Neural cell (in vitro differentiated cells): ENCODE results near the gene CBLL2. TPM values are rescaled to one million over a fixed set of nuclear protein-coding genes. Genes with fewer than 3 reads are reported as not detected.

Source experiments
- H2AFZ ChIP-seq: fragments of 200-600, 300-800 bp; sonication (generic), shearing (Covaris generic); 2 replicates; pipeline ENCODE4 v1.6.0; 2014; ENCODE audit warnings: low read depth, mild to moderate bottlenecking, antibody characterized with exemption, low read length, moderate library complexity
- H3F3A ChIP-seq: fragments of 200-600 bp; shearing (Covaris generic); 2 replicates; pipeline ENCODE4 v1.6.1; 2016; ENCODE audit warnings: mild to moderate bottlenecking, moderate library complexity, mixed read lengths, antibody characterized with exemption, low read length; ENCODE audit not compliant: insufficient read depth, poor library complexity, severe bottlenecking
- H3K27ac ChIP-seq: fragments of 200-600, 300-800 bp; sonication (generic), shearing (Covaris generic); 2 replicates; pipeline ENCODE4 v1.5.1; 2014; ENCODE audit warnings: mild to moderate bottlenecking, low read length, moderate library complexity
- H3K27me3 ChIP-seq: fragments of 300-800, 200-600 bp; sonication (generic), shearing (Covaris generic); 2 replicates; pipeline ENCODE4 v1.6.0; 2014; ENCODE audit warnings: mild to moderate bottlenecking, low read depth, low read length, moderate library complexity; ENCODE audit not compliant: insufficient read depth
- H3K36me3 ChIP-seq: fragments of 300-800, 200-600 bp; sonication (generic), shearing (Covaris generic); 2 replicates; pipeline ENCODE4 v1.5.1; 2014; ENCODE audit warnings: mild to moderate bottlenecking, antibody characterized with exemption, low read length, moderate library complexity; ENCODE audit not compliant: insufficient read depth
- H3K4me2 ChIP-seq: fragments of 300-800, 200-600 bp; sonication (generic), shearing (Covaris generic); 2 replicates; pipeline ENCODE4 v1.6.0; 2014; ENCODE audit warnings: mild to moderate bottlenecking, low read length
- H3K4me3 ChIP-seq: fragments of 300-800, 200-600 bp; sonication (generic), shearing (Covaris generic); 2 replicates; pipeline ENCODE4 v1.5.1; 2014; ENCODE audit warnings: mild to moderate bottlenecking, low read length, moderate library complexity
- H3K79me2 ChIP-seq: fragments of 200-600 bp; shearing (Covaris generic); replicated peaks from 2 replicates; pipeline ENCODE4 v1.6.0; 2014; ENCODE audit warnings: mild to moderate bottlenecking, low read length, moderate library complexity; ENCODE audit not compliant: insufficient read depth
- H3K9ac ChIP-seq: fragments of 300-800, 200-600 bp; sonication (generic), shearing (Covaris generic); 2 replicates; pipeline ENCODE4 v1.6.1; 2016; ENCODE audit warnings: mild to moderate bottlenecking, low read length, mixed read lengths
- H3K9me2 ChIP-seq: fragments of 200-600 bp; shearing (Covaris generic); 2 replicates; pipeline ENCODE4 v1.6.1; 2016; ENCODE audit warnings: mild to moderate bottlenecking, low read length, mixed read lengths; ENCODE audit not compliant: insufficient read depth
- H3K9me3 ChIP-seq: fragments of 200-600, 300-800 bp; sonication (generic), shearing (Covaris generic); 2 replicates; pipeline ENCODE4 v1.6.1; 2016; ENCODE audit warnings: mild to moderate bottlenecking, mixed run types, low read length, moderate library complexity, mixed read lengths
- H4K20me1 ChIP-seq: fragments of 200-600 bp; shearing (Covaris generic); 2 replicates; pipeline ENCODE4 v1.6.1; 2016; ENCODE audit warnings: mild to moderate bottlenecking, mixed run types; ENCODE audit not compliant: insufficient read depth
- CTCF ChIP-seq: fragments of 450-650 bp; IDR thresholded peaks from 2 replicates; pipeline ENCODE4 v1.5.1; 2014; ENCODE audit warnings: antibody characterized with exemption, mild to moderate bottlenecking, moderate library complexity; ENCODE audit not compliant: poor library complexity, severe bottlenecking
- EP300 ChIP-seq: fragments of 450-650 bp; conservative IDR thresholded peaks from 2 replicates; pipeline ENCODE4 v1.6.1; 2014; ENCODE audit warnings: antibody characterized with exemption, mild to moderate bottlenecking, moderate library complexity; ENCODE audit not compliant: poor library complexity, severe bottlenecking
- EZH2 ChIP-seq: fragments of 200-600, 300-800 bp; shearing (Covaris generic), sonication (generic); IDR thresholded peaks from 2 replicates; pipeline ENCODE4 v1.6.1; 2014; ENCODE audit warnings: antibody characterized with exemption, low read length, borderline replicate concordance, mild to moderate bottlenecking; ENCODE audit not compliant: insufficient read depth, poor library complexity, severe bottlenecking
- MXI1 ChIP-seq: fragments of 450-650 bp; conservative IDR thresholded peaks from 2 replicates; pipeline ENCODE4 v1.6.1; 2014; ENCODE audit warnings: antibody characterized with exemption, mild to moderate bottlenecking; ENCODE audit not compliant: poor library complexity, severe bottlenecking
- POLR2AphosphoS5 ChIP-seq: IDR thresholded peaks from 2 replicates; pipeline ENCODE4 v1.6.1; 2012
- RAD21 ChIP-seq: fragments of 450-650 bp; conservative IDR thresholded peaks from 2 replicates; pipeline ENCODE4 v1.6.1; 2014; ENCODE audit warnings: antibody characterized with exemption, mild to moderate bottlenecking, moderate library complexity
- REST ChIP-seq: IDR thresholded peaks from 2 replicates; pipeline ENCODE4 v1.6.1; 2012; ENCODE audit warnings: borderline replicate concordance
- SMC3 ChIP-seq: fragments of 450-650 bp; conservative IDR thresholded peaks from 2 replicates; pipeline ENCODE4 v1.6.1; 2014; ENCODE audit warnings: antibody characterized with exemption, mild to moderate bottlenecking, moderate library complexity; ENCODE audit not compliant: poor library complexity
- TAF1 ChIP-seq: IDR thresholded peaks from 2 replicates; pipeline ENCODE4 v1.6.1; 2012; ENCODE audit warnings: low read depth
- polyA plus RNA-seq: library from polyadenylated mRNA; depleted of rRNA; stranded (reverse); fragments of >200 nt; gene quantifications from 2 replicates; pipeline ENCODE4 v1.2.3, GENCODE V29; 2014

CBLL2 gene
- polyA plus RNA-seq, 1 donor from 2014 or later = not detected

GRCh38 chrX:22314211-22314610 is 41.5 kb downstream of the CBLL2 start:
- Histone ChIP-seq H3K4me3 (no peak overlapping the region), H4K20me1 (no peaks in the 10 kb centered on the region), H3K36me3 (no peaks in the 10 kb centered on the region), H3F3A (no peaks in the 10 kb centered on the region), H2AFZ (no peak overlapping the region), H3K9ac (peak overlapping the region; percentile 5), H3K27ac (peak overlapping the region; percentile 55), H3K4me2 (no peak overlapping the region), H3K27me3 (no peaks in the 10 kb centered on the region), H3K9me2 (no peaks in the 10 kb centered on the region), H3K9me3 (no peaks in the 10 kb centered on the region), H3K79me2 (no peaks in the 10 kb centered on the region)
- TF ChIP-seq RAD21 = no peak
- no peak for TF ChIP-seq REST
- no peak for TF ChIP-seq SMC3
- no peak for TF ChIP-seq CTCF
- no peak for TF ChIP-seq TAF1
- no peak for TF ChIP-seq MXI1
- no peak for TF ChIP-seq POLR2AphosphoS5
- no peak for TF ChIP-seq EP300
- no peak for TF ChIP-seq EZH2

- peak overlapping the region; percentile 55 for H3K27ac ChIP-seq
- no peak for TF ChIP-seq POLR2AphosphoS5
- TF ChIP-seq TAF1 = no peak
- TF ChIP-seq EZH2 = no peak
- no peak for TF ChIP-seq CTCF
- TF ChIP-seq MXI1 = no peak
- no peak for TF ChIP-seq EP300
- no peak for TF ChIP-seq REST
- no peak for TF ChIP-seq RAD21
- no peak for TF ChIP-seq SMC3
- H3K4me3 ChIP-seq = no peak overlapping the region
- no peaks in the 10 kb centered on the region for H3K27me3 ChIP-seq
- H3K9ac ChIP-seq = peak overlapping the region; percentile 5
- H4K20me1 ChIP-seq = no peaks in the 10 kb centered on the region
- no peaks in the 10 kb centered on the region for H3K9me2 ChIP-seq
- no peaks in the 10 kb centered on the region for H3K79me2 ChIP-seq
- H2AFZ ChIP-seq = no peak overlapping the region
- H3K36me3 ChIP-seq = no peaks in the 10 kb centered on the region
- no peaks in the 10 kb centered on the region for H3F3A ChIP-seq
- H3K9me3 ChIP-seq = no peaks in the 10 kb centered on the region
- H3K4me2 ChIP-seq = no peak overlapping the region
Measured at GRCh38 chrX:22314692-22315091, 42.0 kb downstream of the CBLL2 start.
